A549 (cell line): ENCODE results near the gene TMEM39B. TPM values are rescaled to one million over a fixed set of nuclear protein-coding genes. Genes with fewer than 3 reads are reported as not detected.
"Not testable (repeated sequence)": the region's sequence is repeated elsewhere in the genome, so short reads cannot be mapped to it uniquely, and the experiment has no call there.

Source experiments
- ATAC-seq, 2 experiments: fragments of 200-7000 bp in 1 of 2; fragments of >200 bp in 1 of 2; cut with Nextera tagmentation in 1 of 2; cut with Tn5 transposase in 1 of 2; 3 replicates each; pipeline versions ENCODE4 v1.8.0 to v1.9.1; 2018 to 2020; ENCODE audit warnings: mild to moderate bottlenecking in 1 of 2, moderate library complexity in 1 of 2
- CTCF ChIA-PET: fragments of 300-600 bp; sonication (Branson Sonifier 250); formaldehyde crosslinking; extraction: SDS; loops from one replicate; lab custom pipeline; 2021; ENCODE audit warnings: antibody characterized with exemption, inconsistent platforms; lab: Yijun Ruan, JAX
- POLR2A ChIA-PET: fragments of 350-600 bp; formaldehyde crosslinking; extraction: SDS; loops from one replicate; lab custom pipeline; 2021; ENCODE audit warnings: antibody characterized with exemption, inconsistent platforms; lab: Yijun Ruan, JAX
- DNase-seq, 2 experiments: peaks; one replicate each; pipeline versions ENCODE4 v3.0.0 to v3.0.0-alpha.2; 2011 to 2016; ENCODE audit warnings: low read depth in 1 of 2, low spot score in 1 of 2
- FAIRE-seq: peaks from 2 replicates; lab custom pipeline; 2011; peaks lifted over from hg19 to GRCh38; lab: Jason Lieb, UNC
- H3K27ac ChIP-seq, 2 experiments: fragments of >200 bp; sonication (Bioruptor Twin); formaldehyde crosslinking; 3 replicates each; pipeline ENCODE4 v1.5.1; 2016 to 2017
- H3K4me1 ChIP-seq: fragments of >200 bp; sonication (Bioruptor Twin); formaldehyde crosslinking; 3 replicates; pipeline ENCODE4 v1.6.1; 2016
- H3K4me2 ChIP-seq: fragments of >200 bp; sonication (Bioruptor Twin); formaldehyde crosslinking; 3 replicates; pipeline ENCODE4 v1.6.1; 2016
- H3K4me3 ChIP-seq: fragments of >200 bp; sonication (Bioruptor Twin); formaldehyde crosslinking; 3 replicates; pipeline ENCODE4 v1.5.1; 2016
- H3K9me3 ChIP-seq: fragments of >200 bp; sonication (Bioruptor Twin); formaldehyde crosslinking; 3 replicates; pipeline ENCODE4 v1.6.1; 2016
- BHLHE40 ChIP-seq: IDR thresholded peaks from 2 replicates; pipeline ENCODE4 v1.6.1; 2012; ENCODE audit warnings: low read depth, low read length, inconsistent platforms
- EHMT2 ChIP-seq: fragments of 200-600 bp; sonication (generic); IDR thresholded peaks from 2 replicates; pipeline ENCODE4 v1.6.1; 2016; ENCODE audit warnings: antibody characterized with exemption, low read depth, mild to moderate bottlenecking, moderate library complexity
- HDAC2 ChIP-seq: fragments of 200-600 bp; sonication (generic); IDR thresholded peaks from 2 replicates; pipeline ENCODE4 v1.6.1; 2016
- HES2 ChIP-seq: fragments of >200 bp; sonication (Bioruptor Twin); formaldehyde crosslinking; IDR thresholded peaks from 2 replicates; pipeline ENCODE4 v1.6.1; 2016
- HOXA7 ChIP-seq: fragments of 250-450 bp; sonication (Bioruptor Pico); IDR thresholded peaks from 2 replicates; pipeline ENCODE4 v1.5.0; 2020; ENCODE audit warnings: mild to moderate bottlenecking, moderate library complexity
- HOXB13 ChIP-seq: fragments of 250-450 bp; sonication (Bioruptor Pico); IDR thresholded peaks from 2 replicates; pipeline ENCODE4 v1.5.0; 2020; ENCODE audit warnings: low read depth, mild to moderate bottlenecking, moderate library complexity
- JUNB ChIP-seq: fragments of >200 bp; sonication (Bioruptor Twin); formaldehyde crosslinking; IDR thresholded peaks from 2 replicates; pipeline ENCODE4 v1.6.1; 2016
- NFE2L2 ChIP-seq: fragments of 150-350 bp; conservative IDR thresholded peaks from 2 replicates; pipeline ENCODE4 v1.6.1; 2014; ENCODE audit warnings: low read length
- NPAS2 ChIP-seq: fragments of 250-450 bp; sonication (Bioruptor Pico); IDR thresholded peaks from 2 replicates; pipeline ENCODE4 v1.8.0; 2022; ENCODE audit warnings: mild to moderate bottlenecking, moderate library complexity, borderline replicate concordance
- PHF8 ChIP-seq: fragments of 200-600 bp; sonication (generic); IDR thresholded peaks from 2 replicates; pipeline ENCODE4 v1.6.1; 2016; ENCODE audit warnings: low read depth, mild to moderate bottlenecking, antibody characterized with exemption, moderate library complexity, borderline replicate concordance
- POLR2AphosphoS2 ChIP-seq: conservative IDR thresholded peaks from 2 replicates; pipeline ENCODE4 v1.6.1; 2012; ENCODE audit warnings: low read length, improper control_type of control experiment, inconsistent platforms
- RAD21 ChIP-seq, 2 experiments: fragments of >200 bp in 1 of 2; sonication (Bioruptor Twin) in 1 of 2; formaldehyde crosslinking in 1 of 2; IDR thresholded peaks in 1 of 2; conservative IDR thresholded peaks in 1 of 2; 2 replicates in 1 of 2; 3 replicates in 1 of 2; pipeline ENCODE4 v1.6.1; 2012 to 2018; ENCODE audit warnings: inconsistent platforms in 1 of 2
- RCOR1 ChIP-seq: fragments of 150-350 bp; IDR thresholded peaks from 2 replicates; pipeline ENCODE4 v1.6.1; 2014; ENCODE audit warnings: antibody characterized with exemption, low read length, low read depth
- TFCP2L1 ChIP-seq: fragments of 250-450 bp; sonication (Bioruptor Pico); IDR thresholded peaks from 2 replicates; pipeline ENCODE4 v1.5.0; 2021; ENCODE audit warnings: mild to moderate bottlenecking
- ZC3H11A ChIP-seq: fragments of 450-650 bp; IDR thresholded peaks from 2 replicates; pipeline ENCODE4 v1.6.1; 2014; ENCODE audit warnings: antibody characterized with exemption, mild to moderate bottlenecking
- WGBS: methylation state at CpG from one replicate; pipeline ENCODE4 v1.1.6; 2017; ENCODE audit errors: missing lambda C conversion rate; 5-methylcytosine and 5-hydroxymethylcytosine counted together
- polyA plus RNA-seq, 4 experiments: library from polyadenylated mRNA; depleted of rRNA in 3 of 4; stranded (reverse); fragments of >200 nt; fragmentation: RNase III in 1 of 4; extraction: RNeasy Plus Mini Kit Qiagen cat#74134 plus additional on column Dnase treatment in 1 of 4; gene quantifications; 2 replicates in 3 of 4; 3 replicates in 1 of 4; pipeline ENCODE4 v1.2.3, GENCODE V29; 2011 to 2017
- TF ChIP-seq, protein P1 (sequence below): IDR thresholded peaks from 2 replicates; pipeline ENCODE4 v1.6.1; 2012

The TMEM39B gene
- polyA plus RNA-seq, 2 of the 4 experiments (the other 2 are of a cell fraction) = 8.5 to 10.8 TPM

DNA sequence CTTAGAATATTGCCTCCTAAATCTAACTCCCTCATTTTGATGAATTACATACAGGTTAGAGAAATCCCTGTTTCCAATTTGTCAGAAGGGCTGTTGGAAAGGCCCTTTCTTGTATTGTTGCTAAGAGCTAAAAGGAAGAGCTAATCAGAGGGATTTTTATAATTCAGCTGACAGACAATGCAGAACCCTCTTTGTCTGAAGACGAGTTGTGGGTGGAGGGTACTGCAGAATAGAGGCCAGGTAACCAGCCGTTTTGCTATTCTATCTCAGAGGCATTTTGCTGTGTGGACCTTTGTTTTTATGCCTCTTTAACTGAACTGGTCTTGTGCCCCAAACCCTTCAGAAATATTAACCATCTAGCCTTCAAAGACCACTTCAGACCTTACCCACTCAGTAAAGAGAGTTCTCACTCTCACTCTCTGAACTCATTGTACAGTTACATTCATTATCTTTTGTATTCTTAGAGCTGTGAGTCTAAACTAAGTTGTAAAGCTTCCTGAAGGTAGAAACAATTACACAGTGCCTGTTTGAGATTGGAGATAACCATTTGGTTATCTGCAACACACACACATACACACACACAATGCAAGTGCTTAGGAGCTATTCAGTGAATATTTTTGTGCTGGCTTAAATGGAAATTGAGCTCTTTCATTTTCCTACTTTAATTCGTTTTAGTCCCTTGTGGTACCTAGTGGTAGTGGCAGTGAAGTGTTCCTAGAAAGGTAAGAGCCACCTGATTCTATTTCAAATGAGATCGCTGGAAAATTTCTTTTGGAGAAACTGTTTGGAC is 54.9 kb downstream of the TMEM39B start (continued):
- no peak for TF ChIP-seq RCOR1
- no peak for TF ChIP-seq NPAS2 (CRISPR knock-in tag)
- TF ChIP-seq PHF8 = no peak

- WGBS = 93% methylated on average over 1 of the region's 1 CpG
- Histone ChIP-seq H3K9me3 (no peaks in the 10 kb centered on the region), H3K27ac (no peak overlapping the region), H3K4me2 (no peak overlapping the region), H3K4me3 (no peak overlapping the region), H3K4me1 (peaks cover 11% of the 10 kb centered on the region)
- CTCF ChIA-PET = interaction anchor here (0.6 to 1.4 kb wide), 3 partner anchors 19 to 413 kb away, joined by 3 to 4 read pairs (median 3); partner anchors contain the start of gene KPNA6
- FAIRE-seq (no peak), ATAC-seq (no peak), DNase-seq (no peak)
- TF ChIP-seq RAD21 (conservative IDR thresholded peaks at IDR 0.05 in 1 of 2, IDR thresholded peaks at IDR 0.05 in 1 of 2) (no peak), HDAC2 (no peak), EHMT2 (no peak), NFE2L2 (no peak), POLR2AphosphoS2 (no peak), JUNB (no peak), HOXA7 (CRISPR knock-in tag) (no peak), ZC3H11A (no peak), BHLHE40 (no peak), HOXB13 (no peak)
- POLR2A ChIA-PET = no interaction called here
Observed at GRCh38 chr1:32128479-32128878, 55.7 kb downstream of the TMEM39B start.

DNA sequence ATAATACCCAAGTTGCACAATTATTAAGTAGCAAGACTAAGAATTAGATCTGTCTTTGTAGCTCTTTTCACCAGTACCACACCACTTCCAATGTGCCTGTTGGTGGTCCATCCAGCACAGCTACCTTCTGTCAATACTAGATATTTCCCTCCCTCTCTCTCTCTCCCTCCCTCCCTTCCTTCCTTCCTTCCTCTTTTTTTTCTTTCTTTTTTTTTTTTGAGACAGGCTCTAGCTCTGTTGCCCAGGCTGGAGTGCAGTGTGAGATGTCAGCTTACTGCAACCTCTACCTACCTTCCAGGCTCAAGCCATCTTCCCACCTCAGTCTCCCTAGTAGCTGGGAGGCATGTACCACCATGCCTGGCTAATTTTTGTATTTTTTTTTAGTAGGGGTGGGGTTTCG is 56.2 kb downstream of the TMEM39B start:
- H3K4me3 ChIP-seq = no peak overlapping the region
- ATAC-seq (no peak), DNase-seq (no peak), FAIRE-seq (no peak)
- POLR2A ChIA-PET = no interaction called here
- H3K4me2 ChIP-seq = no peak overlapping the region
- no peak overlapping the region for H3K27ac ChIP-seq
- H3K9me3 ChIP-seq = no peaks in the 10 kb centered on the region
- WGBS = 100% methylated on average over 1 of the region's 1 CpG
- CTCF ChIA-PET = interaction anchor here (0.6 to 0.9 kb wide), 2 partner anchors 20 to 414 kb away, joined by 3 read pairs; no protein-coding TSS in a partner anchor
- peaks cover 11% of the 10 kb centered on the region for H3K4me1 ChIP-seq
- TF ChIP-seq POLR2AphosphoS2 (no peak), EHMT2 (no peak), HDAC2 (no peak), HES2 (no peak), TFCP2L1 (CRISPR knock-in tag) (no peak)
- TF ChIP-seq, protein P1, sequence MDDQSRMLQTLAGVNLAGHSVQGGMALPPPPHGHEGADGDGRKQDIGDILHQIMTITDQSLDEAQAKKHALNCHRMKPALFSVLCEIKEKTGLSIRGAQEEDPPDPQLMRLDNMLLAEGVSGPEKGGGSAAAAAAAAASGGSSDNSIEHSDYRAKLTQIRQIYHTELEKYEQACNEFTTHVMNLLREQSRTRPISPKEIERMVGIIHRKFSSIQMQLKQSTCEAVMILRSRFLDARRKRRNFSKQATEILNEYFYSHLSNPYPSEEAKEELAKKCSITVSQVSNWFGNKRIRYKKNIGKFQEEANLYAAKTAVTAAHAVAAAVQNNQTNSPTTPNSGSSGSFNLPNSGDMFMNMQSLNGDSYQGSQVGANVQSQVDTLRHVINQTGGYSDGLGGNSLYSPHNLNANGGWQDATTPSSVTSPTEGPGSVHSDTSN = no peak

- H3K27ac ChIP-seq = peak overlapping the region; percentile 41 to 80; a peak in 4 of 6 replicates
Observed at GRCh38 chr1:32133950-32134280, 61.2 kb downstream of the TMEM39B start.

More at GRCh38 chr1:32133950-32134280, 61.2 kb downstream of the TMEM39B start:
- H3K9me3 ChIP-seq, DNase-seq, FAIRE-seq, H3K4me3 ChIP-seq, ATAC-seq: not testable (repeated sequence)
- Histone ChIP-seq H3K4me2 (peak overlapping the region; percentile 49; the same call in 2 of the 3 replicates), H3K4me1 (peaks cover 21% of the 10 kb centered on the region)
- 89% methylated on average over 9 of the region's 9 CpGs for WGBS
- POLR2A ChIA-PET = interaction anchor here (0.6 to 0.7 kb wide), 3 partner anchors 21 to 218 kb away, joined by 3 to 6 read pairs (median 5); no protein-coding TSS in a partner anchor
- CTCF ChIA-PET = interaction anchor here (0.6 to 1.0 kb wide), 3 partner anchors 8 to 81 kb away, joined by 3 to 6 read pairs (median 3); no protein-coding TSS in a partner anchor
